Activated naive CD4-positive, alpha-beta T cell treated with anti-CD3 and anti-CD28 coated beads for 36 hours (primary cell): ENCODE measurements around the gene CRACR2B. TPM values are rescaled to one million over a fixed set of nuclear protein-coding genes. Genes with fewer than 3 reads are reported as not detected.

ENCODE experiments used
- CTCF ChIA-PET: fragments of 350-600 bp; sonication (Branson Sonifier 250); formaldehyde crosslinking; loops from one replicate; lab custom pipeline; 2021; ENCODE audit warnings: antibody characterized with exemption; lab: Charles Lee
- DNase-seq: peaks from one replicate; pipeline ENCODE4 v3.0.0-alpha.2; 2020
- H3K27ac Mint-ChIP-seq: one replicate; pipeline ENCODE4 v1.8.0; 2021; ENCODE audit warnings: mild to moderate bottlenecking, mixed read lengths
- H3K27me3 Mint-ChIP-seq: one replicate; pipeline ENCODE4 v1.8.0; 2021; ENCODE audit warnings: low read depth, mixed read lengths
- H3K36me3 Mint-ChIP-seq: one replicate; pipeline ENCODE4 v1.8.0; 2021; ENCODE audit warnings: low read depth, mixed read lengths
- H3K4me1 Mint-ChIP-seq: one replicate; pipeline ENCODE4 v1.8.0; 2021; ENCODE audit warnings: low read depth, mixed read lengths
- H3K4me3 Mint-ChIP-seq: one replicate; pipeline ENCODE4 v1.8.0; 2021; ENCODE audit warnings: mild to moderate bottlenecking, moderate library complexity, mixed read lengths
- H3K9me3 Mint-ChIP-seq: one replicate; pipeline ENCODE4 v1.8.0; 2021; ENCODE audit warnings: mixed read lengths
- intact Hi-C: fragments of 100-400 bp; cut with micrococcal nuclease; formaldehyde crosslinking; loops from one replicate; pipeline ENCODE4 v1.15.1; 2023
- total RNA-seq, 2 experiments: library from RNA; stranded (reverse); gene quantifications; one replicate each; pipeline ENCODE4 v1.2.3, GENCODE V29; 2021

CRACR2B gene
- total RNA-seq, 2 experiments from 2014 or later = 0.32 to 0.41 TPM

GRCh38 chr11:868394-868793 is 40.7 kb downstream of the CRACR2B start:
- no peak overlapping the region for H3K27ac Mint-ChIP-seq
- CTCF ChIA-PET = no interaction called here

GRCh38 chr11:868802-869201 is 41.1 kb downstream of the CRACR2B start:
- Mint-ChIP-seq H3K27ac (no peak overlapping the region), H3K4me1 (no peaks in the 10 kb centered on the region), H3K36me3 (peaks cover 5% of the 10 kb centered on the region), H3K27me3 (no peaks in the 10 kb centered on the region), H3K9me3 (no peaks in the 10 kb centered on the region), H3K4me3 (no peak overlapping the region)
- intact Hi-C loops = no loop called here
- CTCF ChIA-PET = no interaction called here
- no peak for DNase-seq

More at GRCh38 chr11:868394-868793, 40.7 kb downstream of the CRACR2B start:
- Mint-ChIP-seq H3K27me3 (no peaks in the 10 kb centered on the region), H3K4me1 (no peaks in the 10 kb centered on the region), H3K9me3 (no peaks in the 10 kb centered on the region), H3K36me3 (peaks cover 1% of the 10 kb centered on the region), H3K4me3 (no peak overlapping the region)
- DNase-seq = no peak
- intact Hi-C loops = no loop called here

- Mint-ChIP-seq H3K27me3 (no peaks in the 10 kb centered on the region), H3K36me3 (peaks cover 6% of the 10 kb centered on the region), H3K27ac (no peak overlapping the region), H3K4me3 (no peak overlapping the region), H3K4me1 (no peaks in the 10 kb centered on the region), H3K9me3 (no peaks in the 10 kb centered on the region)
- no peak for DNase-seq
- intact Hi-C loops = no loop called here
- CTCF ChIA-PET = no interaction called here
Observed at GRCh38 chr11:869399-870126, 41.8 kb downstream of the CRACR2B start.

GRCh38 chr11:870127-870413 is 42.4 kb downstream of the CRACR2B start:
- Mint-ChIP-seq H3K4me3 (no peak overlapping the region), H3K27me3 (no peaks in the 10 kb centered on the region), H3K9me3 (no peaks in the 10 kb centered on the region), H3K27ac (no peak overlapping the region), H3K4me1 (no peaks in the 10 kb centered on the region), H3K36me3 (peaks cover 6% of the 10 kb centered on the region)
- CTCF ChIA-PET = no interaction called here
- intact Hi-C loops = no loop called here
- no peak for DNase-seq

- no peak overlapping the region for H3K27ac Mint-ChIP-seq
- CTCF ChIA-PET = no interaction called here
- H3K36me3 Mint-ChIP-seq = peaks cover 6% of the 10 kb centered on the region
Observed at GRCh38 chr11:870418-870817, 42.7 kb downstream of the CRACR2B start.

GRCh38 chr11:871472-871871 is 43.8 kb downstream of the CRACR2B start:
- H3K4me1 Mint-ChIP-seq = no peaks in the 10 kb centered on the region
- H3K36me3 Mint-ChIP-seq = peaks cover 10% of the 10 kb centered on the region
- no peak for DNase-seq
- intact Hi-C loops = no loop called here
- no peak overlapping the region for H3K27ac Mint-ChIP-seq
- no peaks in the 10 kb centered on the region for H3K27me3 Mint-ChIP-seq
- H3K9me3 Mint-ChIP-seq = no peaks in the 10 kb centered on the region
- H3K4me3 Mint-ChIP-seq = no peak overlapping the region
- CTCF ChIA-PET = no interaction called here

More at GRCh38 chr11:870418-870817, 42.7 kb downstream of the CRACR2B start:
- no peak overlapping the region for H3K4me3 Mint-ChIP-seq
- intact Hi-C loops = no loop called here
- no peaks in the 10 kb centered on the region for H3K27me3 Mint-ChIP-seq
- DNase-seq = no peak
- no peaks in the 10 kb centered on the region for H3K9me3 Mint-ChIP-seq
- no peaks in the 10 kb centered on the region for H3K4me1 Mint-ChIP-seq

GRCh38 chr11:872799-873198 is 45.1 kb downstream of the CRACR2B start:
- no peak overlapping the region for H3K27ac Mint-ChIP-seq
- intact Hi-C loops = no loop called here
- H3K9me3 Mint-ChIP-seq = no peaks in the 10 kb centered on the region
- H3K36me3 Mint-ChIP-seq = peaks cover 11% of the 10 kb centered on the region
- no peaks in the 10 kb centered on the region for H3K4me1 Mint-ChIP-seq
- DNase-seq = no peak
- CTCF ChIA-PET = no interaction called here
- no peaks in the 10 kb centered on the region for H3K27me3 Mint-ChIP-seq
- no peak overlapping the region for H3K4me3 Mint-ChIP-seq

GRCh38 chr11:873706-874105 is 46.0 kb downstream of the CRACR2B start:
- CTCF ChIA-PET = no interaction called here
- intact Hi-C loops = no loop called here
- Mint-ChIP-seq H3K4me3 (no peak overlapping the region), H3K36me3 (peaks cover 12% of the 10 kb centered on the region), H3K9me3 (no peaks in the 10 kb centered on the region), H3K27me3 (no peaks in the 10 kb centered on the region), H3K27ac (no peak overlapping the region), H3K4me1 (no peaks in the 10 kb centered on the region)
- no peak for DNase-seq

- H3K4me3 Mint-ChIP-seq = no peak overlapping the region
Observed at GRCh38 chr11:875203-875602, 47.5 kb downstream of the CRACR2B start.

GRCh38 chr11:875769-876301 is 48.1 kb downstream of the CRACR2B start:
- Mint-ChIP-seq H3K4me1 (no peaks in the 10 kb centered on the region), H3K36me3 (peaks cover 18% of the 10 kb centered on the region), H3K4me3 (no peak overlapping the region), H3K27ac (no peak overlapping the region), H3K27me3 (no peaks in the 10 kb centered on the region), H3K9me3 (no peaks in the 10 kb centered on the region)
- no peak for DNase-seq
- intact Hi-C loops = no loop called here
- CTCF ChIA-PET = no interaction called here

More at GRCh38 chr11:875203-875602, 47.5 kb downstream of the CRACR2B start:
- Mint-ChIP-seq H3K4me1 (no peaks in the 10 kb centered on the region), H3K36me3 (peaks cover 15% of the 10 kb centered on the region), H3K27me3 (no peaks in the 10 kb centered on the region), H3K27ac (no peak overlapping the region), H3K9me3 (no peaks in the 10 kb centered on the region)
- DNase-seq = no peak
- CTCF ChIA-PET = no interaction called here
- intact Hi-C loops = no loop called here

- no peak overlapping the region for H3K4me3 Mint-ChIP-seq
- H3K27ac Mint-ChIP-seq = no peak overlapping the region
- intact Hi-C loops = no loop called here
- no peaks in the 10 kb centered on the region for H3K27me3 Mint-ChIP-seq
- H3K9me3 Mint-ChIP-seq = no peaks in the 10 kb centered on the region
- H3K36me3 Mint-ChIP-seq = peaks cover 18% of the 10 kb centered on the region
- no peaks in the 10 kb centered on the region for H3K4me1 Mint-ChIP-seq
- DNase-seq = no peak
- CTCF ChIA-PET = no interaction called here
Observed at GRCh38 chr11:876545-876944, 48.8 kb downstream of the CRACR2B start.

GRCh38 chr11:877565-877964 is 49.8 kb downstream of the CRACR2B start:
- H3K36me3 Mint-ChIP-seq = peaks cover 22% of the 10 kb centered on the region
- no peak overlapping the region for H3K4me3 Mint-ChIP-seq
- no peaks in the 10 kb centered on the region for H3K4me1 Mint-ChIP-seq
- intact Hi-C loops = no loop called here
- no peak for DNase-seq
- CTCF ChIA-PET = no interaction called here
- no peaks in the 10 kb centered on the region for H3K27me3 Mint-ChIP-seq
- no peaks in the 10 kb centered on the region for H3K9me3 Mint-ChIP-seq
- no peak overlapping the region for H3K27ac Mint-ChIP-seq

- no peaks in the 10 kb centered on the region for H3K27me3 Mint-ChIP-seq
- intact Hi-C loops = no loop called here
- DNase-seq = no peak
- no peak overlapping the region for H3K27ac Mint-ChIP-seq
- H3K4me1 Mint-ChIP-seq = no peaks in the 10 kb centered on the region
- H3K36me3 Mint-ChIP-seq = peaks cover 21% of the 10 kb centered on the region
- H3K4me3 Mint-ChIP-seq = no peak overlapping the region
- CTCF ChIA-PET = no interaction called here
- no peaks in the 10 kb centered on the region for H3K9me3 Mint-ChIP-seq
Observed at GRCh38 chr11:880447-880846, 52.7 kb downstream of the CRACR2B start.
